ENCODE measurements around the gene DYNLT1.
A peak's percentile ranks its signal among the peaks of the same experiment; 100 is the strongest.

The DYNLT1 gene

GRCh38 chr6:158647501-158647900 lies 3.0 kb upstream of the DYNLT1 start:
- no peaks in the 10 kb centered on the region for H3K9me3 ChIP-seq
- no peaks in the 10 kb centered on the region for H3K27me3 ChIP-seq
- peaks cover 63 to 72% of the 10 kb centered on the region in 2 experiments for H3K4me1 ChIP-seq (ENCODE audit: control insufficient read depth in 1 of 2, insufficient read depth in 1 of 2, low read depth in 1 of 2, low read length in 1 of 2)
- no peak overlapping the region for H3K4me3 ChIP-seq (ENCODE audit: low read depth in 1 of 2, low read length in 1 of 2)
- no peak for TF ChIP-seq CTCF (IDR thresholded peaks at IDR 0.05)
- no peak overlapping the region for H3K27ac ChIP-seq
- H3K36me3 ChIP-seq, result no peaks in the 10 kb centered on the region

GRCh38 chr6:158646023-158646910 lies 1.7 kb upstream of the DYNLT1 start:
- Histone ChIP-seq H3K9me3 (no peaks in the 10 kb centered on the region), H3K4me1 (ENCODE audit: control insufficient read depth in 1 of 2, insufficient read depth in 1 of 2, low read depth in 1 of 2, low read length in 1 of 2) (peaks cover 63 to 70% of the 10 kb centered on the region in 2 experiments), H3K36me3 (peaks cover 10% of the 10 kb centered on the region), H3K4me3 (ENCODE audit: low read depth in 1 of 2, low read length in 1 of 2) (no peak overlapping the region), H3K27me3 (no peaks in the 10 kb centered on the region), H3K27ac (peak overlapping the region; percentile 90)
- no peak for TF ChIP-seq CTCF (IDR thresholded peaks at IDR 0.05)

- no peaks in the 10 kb centered on the region for H3K27me3 ChIP-seq
- peak overlapping the region; percentile 90 for H3K27ac ChIP-seq
- no peak for TF ChIP-seq CTCF (IDR thresholded peaks at IDR 0.05)
- peaks cover 63 to 67% of the 10 kb centered on the region in 2 experiments for H3K4me1 ChIP-seq (ENCODE audit: control insufficient read depth in 1 of 2, insufficient read depth in 1 of 2, low read depth in 1 of 2, low read length in 1 of 2)
- H3K36me3 ChIP-seq, result peaks cover 20% of the 10 kb centered on the region
- H3K4me3 ChIP-seq (ENCODE audit: low read depth in 1 of 2, low read length in 1 of 2), result peak overlapping the region; percentile 83 to 93
- H3K9me3 ChIP-seq, result no peaks in the 10 kb centered on the region
Observed at GRCh38 chr6:158645064-158646022, 800 bp upstream of the DYNLT1 start.

GRCh38 chr6:158643836-158644230 lies 710 bp downstream of the DYNLT1 start:
- H3K27ac ChIP-seq, result peak overlapping the region; percentile 90
- no peaks in the 10 kb centered on the region for H3K9me3 ChIP-seq
- H3K36me3 ChIP-seq, result peaks cover 35% of the 10 kb centered on the region
- TF ChIP-seq CTCF (IDR thresholded peaks at IDR 0.05), result no peak
- H3K27me3 ChIP-seq, result no peaks in the 10 kb centered on the region
- H3K4me1 ChIP-seq (ENCODE audit: control insufficient read depth in 1 of 2, insufficient read depth in 1 of 2, low read depth in 1 of 2, low read length in 1 of 2), result peaks cover 53 to 54% of the 10 kb centered on the region in 2 experiments
- peak overlapping the region; percentile 83 to 93 for H3K4me3 ChIP-seq (ENCODE audit: low read depth in 1 of 2, low read length in 1 of 2)

GRCh38 chr6:158642097-158642601 lies 2.4 kb downstream of the DYNLT1 start:
- peak overlapping the region; percentile 90 for H3K27ac ChIP-seq

More at GRCh38 chr6:158642097-158642601, 2.4 kb downstream of the DYNLT1 start:
- TF ChIP-seq CTCF (IDR thresholded peaks at IDR 0.05), result no peak
- peaks cover 48% of the 10 kb centered on the region for H3K36me3 ChIP-seq
- H3K27me3 ChIP-seq, result no peaks in the 10 kb centered on the region
- peaks cover 49 to 53% of the 10 kb centered on the region in 2 experiments for H3K4me1 ChIP-seq (ENCODE audit: control insufficient read depth in 1 of 2, insufficient read depth in 1 of 2, low read depth in 1 of 2, low read length in 1 of 2)
- peak overlapping the region; percentile 83 to 93 for H3K4me3 ChIP-seq (ENCODE audit: low read depth in 1 of 2, low read length in 1 of 2)
- H3K9me3 ChIP-seq, result no peaks in the 10 kb centered on the region

Measured in neutrophil (primary cell).